ENCODE results near the gene ACVR2B.

ACVR2B gene

DNA sequence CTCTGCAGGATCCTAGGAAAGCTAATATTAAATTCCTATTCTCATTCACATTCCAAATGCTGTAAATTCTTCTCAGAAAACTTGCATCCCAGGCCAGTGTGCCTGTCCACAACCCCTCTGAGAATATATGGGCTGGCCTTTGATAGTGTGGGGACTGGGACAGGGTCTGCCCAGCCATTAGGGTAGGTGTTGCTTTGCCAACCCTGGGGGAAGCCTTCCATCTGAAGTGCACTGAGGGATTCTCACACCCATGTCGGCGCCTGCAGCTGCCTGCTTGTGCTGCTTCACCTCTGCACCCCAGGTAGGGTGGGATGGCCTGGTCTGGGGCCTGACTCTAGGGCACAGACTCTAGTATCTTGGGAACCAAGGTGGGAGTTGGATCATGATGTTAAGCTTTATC is 27.2 kb downstream of the ACVR2B start:
- Histone ChIP-seq H3K4me3 (ENCODE audit: low read length in 2 of 2) (no peak overlapping the region), H3K18ac (ENCODE audit: low read length) (no peak overlapping the region), H4K91ac (ENCODE audit: low read depth, low read length, poor library complexity) (no peak overlapping the region), H3K14ac (ENCODE audit: low read length) (no peak overlapping the region), H2BK120ac (ENCODE audit: low read depth, low read length) (no peak overlapping the region), H3K23ac (ENCODE audit: low read depth, low read length, poor library complexity) (no peak overlapping the region), H3K4ac (ENCODE audit: low read length) (no peak overlapping the region), H4K8ac (ENCODE audit: low read depth, low read length) (no peak overlapping the region), H2AFZ (ENCODE audit: low read length) (no peak overlapping the region), H3K9ac (ENCODE audit: low read depth, low read length, poor library complexity) (no peak overlapping the region), H2AK5ac (ENCODE audit: low read depth, low read length) (no peak overlapping the region), H3K36me3 (replicated peaks in 1 of 2; ENCODE audit: control insufficient read depth in 2 of 2, insufficient read depth in 2 of 2, low read length in 2 of 2) (peaks cover 55 to 99% of the 10 kb centered on the region in 2 donors), H3K9me3 (replicated peaks in 1 of 2; ENCODE audit: control insufficient read depth in 2 of 2, insufficient read depth in 1 of 2, low read depth in 1 of 2, low read length in 2 of 2) (no peaks in the 10 kb centered on the region), H2BK15ac (ENCODE audit: low read length) (no peak overlapping the region), H3K4me2 (ENCODE audit: insufficient read depth, low read length, poor library complexity, severe bottlenecking) (no peak overlapping the region), H3K79me1 (ENCODE audit: low read depth, low read length) (peaks cover 12% of the 10 kb centered on the region), H3K27ac (replicated peaks; ENCODE audit: low read length) (no peak overlapping the region), H3K4me1 (ENCODE audit: control insufficient read depth in 2 of 2, insufficient read depth in 1 of 2, low read depth in 1 of 2, low read length in 2 of 2) (peaks cover 0 to 1% of the 10 kb centered on the region in 2 donors), H2BK12ac (ENCODE audit: low read length) (no peak overlapping the region), H3K27me3 (ENCODE audit: control insufficient read depth in 3 of 3, insufficient read depth in 3 of 3, low read depth in 1 of 3, low read length in 3 of 3) (no peaks in the 10 kb centered on the region), H2BK5ac (ENCODE audit: low read length) (no peak overlapping the region)
- WGBS, 2 donors (ENCODE audit: extremely low coverage in 2 of 2, insufficient read length in 2 of 2, insufficient replicate concordance in 1 of 2), result no CpG with 5 or more reads among the region's 2 CpGs
- no peak for DNase-seq (ENCODE audit: low spot score)

DNA sequence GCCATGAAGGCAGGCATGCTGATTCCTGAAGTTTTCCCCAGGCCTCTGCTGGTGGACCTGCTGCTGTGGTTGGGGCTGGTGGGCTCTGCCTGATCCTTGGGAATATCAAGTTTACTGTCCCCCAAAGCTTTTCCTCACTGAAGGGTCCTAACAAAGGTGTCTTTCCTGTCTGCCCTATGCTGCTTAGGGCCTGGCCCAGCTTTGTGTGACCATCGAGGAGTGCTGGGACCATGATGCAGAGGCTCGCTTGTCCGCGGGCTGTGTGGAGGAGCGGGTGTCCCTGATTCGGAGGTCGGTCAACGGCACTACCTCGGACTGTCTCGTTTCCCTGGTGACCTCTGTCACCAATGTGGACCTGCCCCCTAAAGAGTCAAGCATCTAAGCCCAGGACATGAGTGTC is 29.3 kb downstream of the ACVR2B start:
- Histone ChIP-seq H3K23ac (ENCODE audit: low read depth, low read length, poor library complexity) (no peak overlapping the region), H3K9me3 (replicated peaks in 1 of 2; ENCODE audit: control insufficient read depth in 2 of 2, insufficient read depth in 1 of 2, low read depth in 1 of 2, low read length in 2 of 2) (no peaks in the 10 kb centered on the region), H3K4me1 (ENCODE audit: control insufficient read depth in 2 of 2, insufficient read depth in 1 of 2, low read depth in 1 of 2, low read length in 2 of 2) (peaks cover 0 to 1% of the 10 kb centered on the region in 2 donors), H2BK15ac (ENCODE audit: low read length) (no peak overlapping the region), H3K79me1 (ENCODE audit: low read depth, low read length) (peaks cover 2% of the 10 kb centered on the region), H2AK5ac (ENCODE audit: low read depth, low read length) (no peak overlapping the region), H3K18ac (ENCODE audit: low read length) (no peak overlapping the region), H3K4me2 (ENCODE audit: insufficient read depth, low read length, poor library complexity, severe bottlenecking) (no peak overlapping the region), H3K27me3 (ENCODE audit: control insufficient read depth in 3 of 3, insufficient read depth in 3 of 3, low read depth in 1 of 3, low read length in 3 of 3) (no peaks in the 10 kb centered on the region), H3K4ac (ENCODE audit: low read length) (no peak overlapping the region), H2BK5ac (ENCODE audit: low read length) (no peak overlapping the region), H4K91ac (ENCODE audit: low read depth, low read length, poor library complexity) (no peak overlapping the region), H3K27ac (replicated peaks; ENCODE audit: low read length) (no peak overlapping the region), H4K8ac (ENCODE audit: low read depth, low read length) (no peak overlapping the region), H2BK12ac (ENCODE audit: low read length) (no peak overlapping the region), H2AFZ (ENCODE audit: low read length) (no peak overlapping the region), H3K36me3 (replicated peaks in 1 of 2; ENCODE audit: control insufficient read depth in 2 of 2, insufficient read depth in 2 of 2, low read length in 2 of 2) (peaks cover 54 to 100% of the 10 kb centered on the region in 2 donors), H3K4me3 (ENCODE audit: low read length in 2 of 2) (no peak overlapping the region), H3K14ac (ENCODE audit: low read length) (no peak overlapping the region), H2BK120ac (ENCODE audit: low read depth, low read length) (no peak overlapping the region), H3K9ac (ENCODE audit: low read depth, low read length, poor library complexity) (no peak overlapping the region)
- WGBS, 2 donors (ENCODE audit: extremely low coverage in 2 of 2, insufficient read length in 2 of 2, insufficient replicate concordance in 1 of 2), result no CpG with 5 or more reads among the region's 10 CpGs
- no peak for DNase-seq (ENCODE audit: low spot score)

DNA sequence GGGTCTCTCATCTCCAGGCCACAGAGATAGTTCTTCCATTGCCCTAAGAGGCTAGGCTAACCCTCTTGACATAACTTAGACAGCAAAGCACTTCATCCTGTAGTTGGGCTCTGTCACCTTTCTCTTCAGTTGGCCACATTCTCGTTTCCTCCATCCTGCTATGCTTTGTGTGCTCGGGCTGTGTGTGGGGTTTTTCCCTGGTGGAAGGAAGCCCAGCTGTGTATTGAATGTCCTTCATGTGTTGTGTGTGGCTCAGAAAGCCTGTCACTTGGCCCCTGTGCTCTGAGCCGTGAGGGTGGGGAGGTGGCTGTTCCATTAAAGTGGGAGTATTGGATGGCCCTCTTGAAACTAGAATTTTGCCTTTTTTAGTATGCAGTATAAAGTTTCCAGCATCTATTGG is 33.6 kb downstream of the ACVR2B start:
- Histone ChIP-seq H3K4ac (ENCODE audit: low read length) (no peak overlapping the region), H3K36me3 (replicated peaks in 1 of 2; ENCODE audit: control insufficient read depth in 2 of 2, insufficient read depth in 2 of 2, low read length in 2 of 2) (peaks cover 18 to 100% of the 10 kb centered on the region in 2 donors), H3K27ac (replicated peaks; ENCODE audit: low read length) (no peak overlapping the region), H3K4me3 (ENCODE audit: low read length in 2 of 2) (no peak overlapping the region), H2AK5ac (ENCODE audit: low read depth, low read length) (no peak overlapping the region), H3K14ac (ENCODE audit: low read length) (no peak overlapping the region), H2AFZ (ENCODE audit: low read length) (no peak overlapping the region), H4K8ac (ENCODE audit: low read depth, low read length) (no peak overlapping the region), H2BK5ac (ENCODE audit: low read length) (no peak overlapping the region), H3K4me1 (ENCODE audit: control insufficient read depth in 2 of 2, insufficient read depth in 1 of 2, low read depth in 1 of 2, low read length in 2 of 2) (peaks cover 0 to 5% of the 10 kb centered on the region in 2 donors), H3K9me3 (replicated peaks in 1 of 2; ENCODE audit: control insufficient read depth in 2 of 2, insufficient read depth in 1 of 2, low read depth in 1 of 2, low read length in 2 of 2) (no peaks in the 10 kb centered on the region), H3K9ac (ENCODE audit: low read depth, low read length, poor library complexity) (no peak overlapping the region), H3K79me1 (ENCODE audit: low read depth, low read length) (peaks cover 2% of the 10 kb centered on the region), H3K18ac (ENCODE audit: low read length) (no peak overlapping the region), H3K27me3 (ENCODE audit: control insufficient read depth in 3 of 3, insufficient read depth in 3 of 3, low read depth in 1 of 3, low read length in 3 of 3) (no peaks in the 10 kb centered on the region), H2BK120ac (ENCODE audit: low read depth, low read length) (no peak overlapping the region), H3K4me2 (ENCODE audit: insufficient read depth, low read length, poor library complexity, severe bottlenecking) (no peak overlapping the region), H3K23ac (ENCODE audit: low read depth, low read length, poor library complexity) (no peak overlapping the region), H4K91ac (ENCODE audit: low read depth, low read length, poor library complexity) (no peak overlapping the region), H2BK15ac (ENCODE audit: low read length) (no peak overlapping the region), H2BK12ac (ENCODE audit: low read length) (no peak overlapping the region)
- DNase-seq (ENCODE audit: low spot score), result no peak
- WGBS, 2 donors (ENCODE audit: extremely low coverage in 2 of 2, insufficient read length in 2 of 2, insufficient replicate concordance in 1 of 2), result no CpG with 5 or more reads among the region's 3 CpGs

DNA sequence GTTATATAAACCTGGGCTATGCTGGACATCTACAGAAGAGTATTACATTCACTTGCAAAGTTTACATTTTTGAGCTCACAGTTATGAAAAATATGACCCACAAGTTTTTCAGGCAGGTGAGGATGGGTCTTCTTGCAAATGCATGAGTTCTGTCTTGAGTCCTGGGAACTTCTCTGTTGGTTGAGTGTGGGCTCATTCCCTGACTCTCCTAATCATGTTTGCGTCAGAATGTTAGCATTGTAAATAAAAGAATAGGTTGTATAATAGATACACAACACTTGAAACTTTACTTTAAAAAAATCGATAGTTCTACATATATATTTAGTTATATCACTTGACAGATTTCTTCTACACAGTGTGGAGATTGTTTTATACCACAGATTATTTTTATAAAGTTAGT is 35.3 kb downstream of the ACVR2B start:
- H4K91ac ChIP-seq (ENCODE audit: low read depth, low read length, poor library complexity), result no peak overlapping the region
- H3K36me3 ChIP-seq (replicated peaks in 1 of 2; ENCODE audit: control insufficient read depth in 2 of 2, insufficient read depth in 2 of 2, low read length in 2 of 2), result peaks cover 5 to 95% of the 10 kb centered on the region in 2 donors
- H3K4me2 ChIP-seq (ENCODE audit: insufficient read depth, low read length, poor library complexity, severe bottlenecking), result no peak overlapping the region
- H2AK5ac ChIP-seq (ENCODE audit: low read depth, low read length), result no peak overlapping the region
- no peak overlapping the region for H3K9ac ChIP-seq (ENCODE audit: low read depth, low read length, poor library complexity)
- no peak overlapping the region for H3K18ac ChIP-seq (ENCODE audit: low read length)
- H2AFZ ChIP-seq (ENCODE audit: low read length), result no peak overlapping the region
- H3K79me1 ChIP-seq (ENCODE audit: low read depth, low read length), result peaks cover 2% of the 10 kb centered on the region
- no peak overlapping the region for H3K27ac ChIP-seq (replicated peaks; ENCODE audit: low read length)
- no peak overlapping the region for H3K4ac ChIP-seq (ENCODE audit: low read length)
- H2BK12ac ChIP-seq (ENCODE audit: low read length), result no peak overlapping the region
- no peak for DNase-seq (ENCODE audit: low spot score)
- H3K23ac ChIP-seq (ENCODE audit: low read depth, low read length, poor library complexity), result no peak overlapping the region
- H3K14ac ChIP-seq (ENCODE audit: low read length), result no peak overlapping the region
- H3K4me1 ChIP-seq (ENCODE audit: control insufficient read depth in 2 of 2, insufficient read depth in 1 of 2, low read depth in 1 of 2, low read length in 2 of 2), result peaks cover 0 to 5% of the 10 kb centered on the region in 2 donors
- no peak overlapping the region for H2BK120ac ChIP-seq (ENCODE audit: low read depth, low read length)
- H3K9me3 ChIP-seq (replicated peaks in 1 of 2; ENCODE audit: control insufficient read depth in 2 of 2, insufficient read depth in 1 of 2, low read depth in 1 of 2, low read length in 2 of 2), result no peaks in the 10 kb centered on the region
- H4K8ac ChIP-seq (ENCODE audit: low read depth, low read length), result no peak overlapping the region
- no peaks in the 10 kb centered on the region for H3K27me3 ChIP-seq (ENCODE audit: control insufficient read depth in 3 of 3, insufficient read depth in 3 of 3, low read depth in 1 of 3, low read length in 3 of 3)
- H2BK5ac ChIP-seq (ENCODE audit: low read length), result no peak overlapping the region
- no CpG with 5 or more reads among the region's 2 CpGs for WGBS, 2 donors (ENCODE audit: extremely low coverage in 2 of 2, insufficient read length in 2 of 2, insufficient replicate concordance in 1 of 2)
- no peak overlapping the region for H2BK15ac ChIP-seq (ENCODE audit: low read length)
- no peak overlapping the region for H3K4me3 ChIP-seq (ENCODE audit: low read length in 2 of 2)

Data from neuronal stem cell (in vitro differentiated cells).